HG02798 (cell line): ENCODE results near the gene SASH3.

ENCODE experiments used
- ATAC-seq: cut with Tn5 transposase; IDR thresholded peaks from one replicate; pipeline ENCODE4 v1.9.1; 2021; ENCODE audit warnings: mild to moderate bottlenecking; ENCODE audit not compliant: unreplicated experiment, poor library complexity

Gene SASH3

GRCh38 chrX:129781680-129782495 lies 2.1 kb downstream of the SASH3 start:
- ATAC-seq: no peak

DNA sequence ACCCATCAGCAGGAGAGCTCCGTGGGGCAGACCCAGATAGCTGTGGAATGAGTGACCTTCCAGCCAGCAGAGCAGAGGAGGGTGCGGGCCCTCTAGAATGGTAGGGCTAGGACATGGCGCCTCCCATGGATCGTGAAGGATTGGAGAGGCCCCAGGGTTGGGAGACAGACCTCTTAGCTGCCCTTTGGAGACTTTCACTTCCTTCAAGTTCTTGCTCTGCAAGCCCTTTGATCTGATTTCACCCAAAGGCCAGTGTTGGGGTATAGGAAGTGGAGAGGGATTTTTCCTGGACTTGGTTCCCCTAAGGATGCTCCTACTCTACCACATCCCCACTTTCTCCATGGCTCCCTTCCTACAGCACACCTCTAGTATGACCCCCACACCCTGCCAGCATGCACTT lies 3.0 kb downstream of the SASH3 start:
- ATAC-seq: no peak

GRCh38 chrX:129783291-129783713 lies 3.6 kb downstream of the SASH3 start:
- ATAC-seq: no peak

GRCh38 chrX:129784371-129784770 lies 4.6 kb downstream of the SASH3 start:
- no peak for ATAC-seq

- ATAC-seq: no peak
These were observed 5.6 kb downstream of the SASH3 start for GRCh38 chrX:129785160-129785947.

DNA sequence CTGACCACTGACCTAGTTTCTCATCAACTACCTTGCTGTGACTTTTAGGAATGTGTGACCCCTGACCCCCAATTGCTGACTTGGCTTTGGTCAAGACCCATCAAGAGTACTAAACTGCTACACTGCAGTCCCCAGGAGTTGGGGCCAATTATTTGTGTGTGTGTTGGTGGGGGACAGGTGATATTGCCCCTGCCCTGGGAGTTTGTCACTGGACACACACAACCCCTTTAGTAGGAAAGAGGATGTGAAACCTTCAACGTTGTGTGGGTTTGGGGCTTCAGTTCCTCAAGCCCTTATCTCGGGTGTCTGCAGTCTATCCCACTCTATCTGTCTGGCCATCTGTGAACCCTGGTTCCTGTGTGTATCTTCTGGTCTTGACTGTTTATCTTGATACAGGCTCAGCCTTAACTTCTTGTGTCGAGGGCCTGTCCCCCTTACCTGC lies 6.5 kb downstream of the SASH3 start:
- ATAC-seq: peak; percentile 86

DNA sequence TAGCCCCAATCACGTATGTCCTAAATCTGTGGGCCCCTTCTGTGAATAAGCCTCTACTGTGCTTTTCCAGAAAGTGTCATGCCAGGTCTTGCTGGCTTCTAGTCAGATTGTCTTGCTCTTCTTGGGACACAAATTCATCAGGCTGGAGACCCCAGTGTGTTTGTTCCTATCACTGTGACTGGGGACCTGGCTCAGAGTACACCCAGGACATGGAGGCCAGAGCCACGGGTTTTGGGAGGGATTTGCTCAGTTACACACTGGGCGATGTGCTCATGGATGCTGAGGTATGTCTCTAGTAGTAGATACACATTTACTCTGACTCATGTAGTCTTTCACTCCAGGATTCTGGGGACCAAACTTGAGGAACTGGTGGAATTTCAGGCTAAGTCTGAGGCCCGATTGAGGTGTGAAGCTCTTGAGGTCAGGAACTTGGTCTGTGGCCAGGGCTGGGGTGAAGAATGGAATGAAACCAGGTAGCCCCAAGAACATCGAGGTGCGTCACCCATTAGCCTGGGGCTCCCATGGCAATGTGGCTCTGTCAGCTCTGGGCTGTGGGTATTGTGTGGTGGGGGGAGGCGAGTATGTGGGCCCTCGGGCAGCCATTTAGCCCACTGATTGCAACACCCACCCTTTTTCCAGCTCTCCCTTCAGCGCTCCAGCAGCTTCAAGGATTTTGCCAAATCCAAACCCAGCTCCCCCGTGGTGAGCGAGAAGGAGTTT lies 7.7 kb downstream of the SASH3 start:
- ATAC-seq: no peak

DNA sequence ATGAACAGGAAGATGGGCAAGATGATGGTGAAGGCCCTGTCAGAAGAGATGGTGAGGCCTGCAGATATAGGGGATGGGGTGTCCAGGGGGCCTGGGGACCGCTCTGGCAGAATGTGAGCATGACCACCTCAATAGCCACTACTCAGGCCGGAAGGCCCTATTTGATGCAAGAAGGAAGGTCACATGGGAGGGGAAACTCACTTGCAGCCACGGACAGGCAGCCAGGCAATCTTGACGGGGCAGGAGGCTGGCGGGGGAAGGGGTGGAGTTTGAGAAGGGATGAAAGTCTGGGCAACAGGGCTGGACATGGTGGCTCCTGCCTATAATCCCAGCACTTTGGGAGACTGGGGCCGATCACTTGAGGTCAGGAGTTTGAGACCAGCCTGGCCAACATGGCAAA lies 8.8 kb downstream of the SASH3 start:
- no peak for ATAC-seq

DNA sequence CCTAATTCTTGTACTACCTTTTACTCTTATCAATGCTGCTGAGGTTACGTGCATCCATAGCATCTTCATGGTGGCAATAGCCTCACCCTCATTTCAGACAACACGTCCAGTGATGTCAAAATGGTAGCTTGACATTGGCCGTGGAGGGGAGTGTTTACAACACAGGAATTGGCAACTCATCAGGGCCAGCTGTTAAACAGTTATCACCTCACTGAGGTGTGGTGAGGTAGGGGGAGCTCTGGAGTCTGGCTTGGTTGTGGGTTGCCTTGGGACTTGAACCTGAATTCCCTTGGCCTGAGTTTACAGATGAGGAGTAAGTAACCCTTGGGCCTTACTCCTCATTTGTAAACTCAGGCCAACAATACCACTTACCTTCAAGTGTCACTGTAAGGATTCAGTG lies 10.4 kb downstream of the SASH3 start:
- ATAC-seq: no peak

- no peak for ATAC-seq
These were observed 11.1 kb downstream of the SASH3 start for GRCh38 chrX:129790808-129791207.

GRCh38 chrX:129791336-129791735 lies 11.6 kb downstream of the SASH3 start:
- ATAC-seq: no peak

DNA sequence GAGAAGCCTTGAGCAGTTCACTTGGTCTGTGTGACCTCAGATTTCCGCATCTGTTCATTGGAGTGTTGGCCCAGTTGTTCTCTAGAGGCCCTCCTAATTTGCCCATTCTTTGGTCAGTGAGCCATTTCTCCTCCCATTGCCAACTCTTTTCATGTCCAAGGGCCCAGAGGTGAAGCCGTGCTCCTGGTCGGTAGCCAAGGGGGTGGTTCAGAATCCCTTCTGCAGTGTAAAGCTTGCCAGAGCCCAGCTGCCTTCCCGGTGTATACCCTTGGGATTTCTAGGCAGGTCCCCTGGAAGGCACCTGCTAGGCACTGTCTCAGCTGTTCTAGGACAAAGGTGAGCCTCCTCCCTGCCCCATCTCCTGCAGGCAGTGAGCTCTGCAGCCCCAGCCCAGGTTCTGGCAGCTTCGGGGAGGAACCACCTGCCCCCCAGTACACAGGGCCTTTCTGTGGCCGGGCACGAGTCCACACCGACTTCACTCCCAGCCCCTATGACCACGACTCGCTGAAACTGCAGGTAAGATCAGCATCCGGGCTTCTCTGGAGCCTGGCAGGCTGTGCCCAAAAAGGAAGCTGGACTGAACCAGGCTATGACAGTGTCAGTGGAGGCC lies 12.3 kb downstream of the SASH3 start:
- no peak for ATAC-seq

DNA sequence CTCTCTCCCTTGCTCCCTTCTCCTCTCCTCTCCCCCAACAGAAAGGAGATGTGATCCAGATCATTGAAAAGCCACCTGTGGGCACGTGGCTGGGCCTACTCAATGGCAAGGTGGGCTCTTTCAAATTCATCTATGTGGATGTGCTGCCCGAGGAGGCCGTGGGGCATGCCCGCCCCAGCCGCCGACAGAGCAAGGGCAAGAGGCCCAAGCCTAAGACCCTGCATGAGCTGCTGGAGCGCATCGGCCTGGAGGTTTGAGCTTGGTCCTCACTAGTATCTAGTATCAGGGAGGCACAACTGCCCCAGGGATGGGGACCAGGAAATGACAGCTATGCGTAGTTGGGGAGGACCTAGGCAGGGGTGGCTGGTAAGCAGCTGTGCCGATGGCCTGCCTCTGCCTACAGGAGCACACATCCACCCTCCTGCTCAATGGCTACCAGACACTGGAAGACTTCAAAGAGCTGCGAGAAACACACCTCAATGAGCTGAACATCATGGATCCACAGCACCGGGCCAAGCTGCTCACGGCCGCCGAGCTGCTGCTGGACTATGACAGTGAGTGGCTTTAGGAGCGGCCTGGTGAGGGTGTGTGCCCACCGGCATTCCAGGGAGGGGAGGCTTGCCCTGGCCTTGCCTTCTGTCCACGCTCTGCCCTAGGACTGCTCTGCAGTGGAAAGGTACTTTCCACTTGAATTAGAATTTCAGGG lies 13.0 kb downstream of the SASH3 start:
- ATAC-seq: no peak

DNA sequence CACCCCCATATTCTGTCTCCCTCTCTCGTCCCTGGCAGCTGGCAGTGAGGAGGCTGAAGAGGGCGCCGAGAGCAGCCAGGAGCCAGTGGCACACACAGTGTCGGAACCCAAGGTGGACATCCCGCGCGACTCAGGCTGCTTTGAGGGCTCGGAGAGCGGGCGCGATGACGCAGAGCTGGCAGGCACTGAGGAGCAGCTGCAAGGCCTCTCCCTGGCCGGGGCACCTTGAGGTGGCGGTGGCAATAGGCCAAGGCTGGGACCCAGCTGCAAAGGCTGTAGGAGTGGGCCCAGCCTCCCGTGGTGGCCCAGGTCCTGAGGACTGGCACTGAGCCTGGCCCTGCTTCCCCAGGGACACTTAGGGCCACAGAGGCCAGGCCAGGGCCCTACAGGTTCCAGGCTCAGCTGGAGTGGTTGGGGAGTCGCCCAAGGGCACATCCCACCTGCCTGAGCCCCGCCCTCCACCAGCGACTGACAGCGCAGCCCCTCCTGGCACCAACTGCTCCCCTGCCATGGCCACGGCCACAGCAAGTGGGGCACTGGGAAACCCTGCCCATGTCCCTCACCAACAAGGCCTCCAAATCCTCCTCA lies 13.9 kb downstream of the SASH3 start:
- ATAC-seq: no peak

DNA sequence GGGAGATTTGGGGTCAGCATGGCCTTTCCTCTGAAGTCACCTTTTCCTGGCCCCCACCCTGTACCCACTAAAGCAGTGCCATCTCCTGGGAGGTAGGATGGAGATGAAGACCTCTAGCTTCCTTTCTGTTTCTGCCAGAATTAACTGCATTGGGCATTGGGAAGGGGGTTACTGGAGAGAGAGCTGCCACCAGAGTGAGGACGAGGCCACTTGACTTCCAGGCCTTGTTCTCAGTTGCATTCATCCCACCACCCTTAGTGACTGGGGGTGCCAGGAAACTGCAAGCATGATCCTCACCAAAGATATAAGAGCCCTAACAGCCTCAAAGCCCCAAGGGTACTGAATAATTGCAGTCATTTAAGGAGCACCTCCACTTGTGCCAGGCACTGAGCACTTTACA lies 15.8 kb downstream of the SASH3 start:
- no peak for ATAC-seq

- no peak for ATAC-seq
These were observed 17.6 kb downstream of the SASH3 start for GRCh38 chrX:129797251-129797906.

- ATAC-seq: no peak
These were observed 18.7 kb downstream of the SASH3 start for GRCh38 chrX:129798456-129798855.

DNA sequence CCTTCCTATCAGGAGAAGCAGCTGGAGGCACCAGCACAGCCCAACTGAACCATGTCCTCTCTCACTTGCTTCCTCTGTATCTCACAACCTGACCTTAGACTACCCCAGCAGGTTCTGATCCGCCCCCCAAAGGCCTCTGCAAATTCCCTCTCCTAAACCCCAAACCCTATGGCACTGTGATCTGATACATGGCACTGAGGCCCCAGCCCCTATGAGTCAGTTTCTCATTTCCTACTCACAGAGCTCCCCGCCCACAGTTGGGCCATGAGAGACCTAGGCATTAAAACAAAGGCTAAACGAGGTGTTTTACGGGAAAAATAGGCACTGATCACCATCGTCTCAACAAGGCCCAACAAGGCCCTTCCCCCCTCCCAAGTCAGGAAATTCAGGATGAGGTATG lies 19.1 kb downstream of the SASH3 start:
- ATAC-seq: no peak

GRCh38 chrX:129800186-129800585 lies 20.4 kb downstream of the SASH3 start:
- no peak for ATAC-seq
